ENCODE data around the gene ZNF276. TPM values are rescaled to one million over a fixed set of nuclear protein-coding genes. Genes with fewer than 3 reads are reported as not detected.
"Not testable (repeated sequence)": the region's sequence is repeated elsewhere in the genome, so short reads cannot be mapped to it uniquely, and the experiment has no call there.

The ZNF276 gene
- total RNA-seq, 2 donors from 2014 or later: 25.0 to 34.1 TPM

GRCh38 chr16:89697616-89698331 is 23.6 kb upstream of the ZNF276 start:
- H3K27ac ChIP-seq: no peak overlapping the region
- H3K4me3 ChIP-seq: no peak overlapping the region
- no peaks in the 10 kb centered on the region for H3K9me3 ChIP-seq
- no peaks in the 10 kb centered on the region for H3K27me3 ChIP-seq (replicated peaks; ENCODE audit: insufficient read depth)
- no peak for ATAC-seq (ENCODE audit: insufficient number of reproducible peaks, low FRiP score, low read depth)
- no peak for TF ChIP-seq CTCF (IDR thresholded peaks at IDR 0.05)
- no peak for DNase-seq (ENCODE audit: low spot score)
- H3K4me1 ChIP-seq (ENCODE audit: control insufficient read depth in 1 of 2, low read depth in 2 of 2): peaks cover 9 to 20% of the 10 kb centered on the region in 2 donors
- H3K36me3 ChIP-seq: peaks cover 5% of the 10 kb centered on the region

GRCh38 chr16:89698717-89699116 is 22.6 kb upstream of the ZNF276 start:
- peaks cover 9 to 20% of the 10 kb centered on the region in 2 donors for H3K4me1 ChIP-seq (ENCODE audit: control insufficient read depth in 1 of 2, low read depth in 2 of 2)
- H3K27ac ChIP-seq; H3K9me3 ChIP-seq; ATAC-seq (ENCODE audit: insufficient number of reproducible peaks, low FRiP score, low read depth); DNase-seq (ENCODE audit: low spot score); H3K27me3 ChIP-seq (replicated peaks; ENCODE audit: insufficient read depth); H3K36me3 ChIP-seq; H3K4me3 ChIP-seq: not testable (repeated sequence)

GRCh38 chr16:89699629-89700099 is 21.7 kb upstream of the ZNF276 start:
- not testable (repeated sequence) for DNase-seq (ENCODE audit: low spot score); H3K27me3 ChIP-seq (replicated peaks; ENCODE audit: insufficient read depth); H3K9me3 ChIP-seq; H3K36me3 ChIP-seq; ATAC-seq (ENCODE audit: insufficient number of reproducible peaks, low FRiP score, low read depth)
- Histone ChIP-seq H3K4me1 (ENCODE audit: control insufficient read depth in 1 of 2, low read depth in 2 of 2) (peaks cover 9 to 20% of the 10 kb centered on the region in 2 donors), H3K4me3 (peak overlapping the region; percentile 86), H3K27ac (peak overlapping the region in 1 of 2 donors; percentile 74)

GRCh38 chr16:89700100-89700648 is 21.2 kb upstream of the ZNF276 start:
- ATAC-seq (ENCODE audit: insufficient number of reproducible peaks, low FRiP score, low read depth) (peak; percentile 63), DNase-seq (ENCODE audit: low spot score) (peak; percentile 97)
- Histone ChIP-seq H3K9me3 (no peaks in the 10 kb centered on the region), H3K4me3 (peak overlapping the region; percentile 86), H3K27me3 (replicated peaks; ENCODE audit: insufficient read depth) (no peaks in the 10 kb centered on the region), H3K36me3 (no peaks in the 10 kb centered on the region), H3K27ac (peak overlapping the region; percentile 69 to 74), H3K4me1 (ENCODE audit: control insufficient read depth in 1 of 2, low read depth in 2 of 2) (peaks cover 9 to 20% of the 10 kb centered on the region in 2 donors)
- TF ChIP-seq CTCF (IDR thresholded peaks at IDR 0.05): peak; percentile 58

GRCh38 chr16:89700649-89701424 is 20.5 kb upstream of the ZNF276 start:
- H3K27me3 ChIP-seq (replicated peaks; ENCODE audit: insufficient read depth): no peaks in the 10 kb centered on the region
- DNase-seq (ENCODE audit: low spot score) (no peak), ATAC-seq (ENCODE audit: insufficient number of reproducible peaks, low FRiP score, low read depth) (no peak)
- H3K4me1 ChIP-seq (ENCODE audit: control insufficient read depth in 1 of 2, low read depth in 2 of 2): peaks cover 9 to 20% of the 10 kb centered on the region in 2 donors
- peak overlapping the region; percentile 69 to 74 for H3K27ac ChIP-seq
- TF ChIP-seq CTCF (IDR thresholded peaks at IDR 0.05): no peak
- H3K9me3 ChIP-seq: no peaks in the 10 kb centered on the region
- peak overlapping the region; percentile 86 for H3K4me3 ChIP-seq
- H3K36me3 ChIP-seq: no peaks in the 10 kb centered on the region
